ENCODE measurements around the gene CDH23.

DNA sequence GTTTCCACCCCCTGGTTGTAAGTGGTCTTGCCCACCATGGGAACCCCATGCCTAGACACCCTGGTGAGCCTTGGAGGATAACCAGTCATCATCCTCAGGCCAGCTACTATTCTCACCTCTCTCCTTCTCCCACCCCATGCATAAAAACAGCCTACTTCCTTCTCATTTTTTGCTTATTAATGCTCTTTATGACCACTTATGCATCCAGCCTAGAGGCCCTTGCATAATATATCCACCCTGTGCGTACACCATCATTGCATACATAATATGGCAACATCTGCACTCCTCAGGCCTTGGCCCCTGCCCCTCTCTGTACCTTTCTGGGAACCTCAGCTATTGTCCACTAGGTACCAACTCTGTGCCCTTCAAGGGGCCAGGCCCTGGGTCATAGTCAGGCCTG, 91.0 kb downstream of the CDH23 start:
- TF ChIP-seq POLR2A (IDR thresholded peaks at IDR 0.05; ENCODE audit: low read length) (no peak), GATA1 (IDR thresholded peaks at IDR 0.05; ENCODE audit: low read depth, low read length) (no peak)

Measured in erythroblast (primary cell).